Activated CD4-positive, alpha-beta T cell treated with anti-CD3 and anti-CD28 coated beads, Interleukin-2, amount 50 U/mL, for 4 hours (primary cell): Measurements from ENCODE around the gene RABEP1.
"Not testable (repeated sequence)": the region's sequence is repeated elsewhere in the genome, so short reads cannot be mapped to it uniquely, and the experiment has no call there.

Source experiments
- DNase-seq, 2 experiments: peaks; one replicate each; pipeline ENCODE4 v3.0.0-alpha.2; 2020

Gene RABEP1

GRCh38 chr17:5422505-5422904, 140.4 kb downstream of the RABEP1 start:
- DNase-seq: no peak

- no peak for DNase-seq
Measured at GRCh38 chr17:5424909-5425308, 142.8 kb downstream of the RABEP1 start.

- DNase-seq: no peak
Measured at GRCh38 chr17:5425826-5426225, 143.7 kb downstream of the RABEP1 start.

DNA sequence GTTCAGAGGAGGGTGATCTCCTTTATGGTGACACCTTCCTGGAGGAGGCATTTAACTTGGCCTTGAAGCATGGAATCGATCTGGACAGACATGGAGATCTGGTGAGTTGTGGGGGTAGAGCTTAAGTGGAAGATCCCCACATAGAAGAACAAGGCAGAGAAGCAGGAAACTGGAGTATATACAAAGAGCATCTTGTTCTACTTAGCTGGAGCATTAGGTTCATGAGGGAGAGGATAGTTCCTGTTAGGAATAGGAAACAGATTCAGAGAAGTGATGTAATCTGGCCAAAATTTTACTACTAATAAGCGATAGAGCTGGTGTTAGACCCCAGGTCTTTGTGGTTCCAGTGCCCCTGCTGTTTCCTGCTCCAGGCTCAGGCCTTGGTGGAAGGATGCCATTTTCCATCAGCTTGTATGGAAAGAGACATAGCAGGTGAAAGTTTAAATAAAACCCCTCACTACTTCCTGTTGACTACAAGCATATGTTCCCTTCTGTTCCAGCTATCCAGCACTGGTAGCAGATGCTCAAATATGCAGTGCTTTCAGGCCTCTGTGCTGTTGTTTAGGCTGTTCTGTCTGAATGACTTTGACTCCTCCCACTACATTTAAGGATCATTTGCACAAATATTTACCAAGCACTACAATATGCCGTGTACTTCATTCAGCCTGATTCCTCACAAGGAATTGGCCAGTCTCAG, 147.3 kb downstream of the RABEP1 start:
- DNase-seq: no peak

- no peak for DNase-seq
Measured at GRCh38 chr17:5430413-5430999, 148.4 kb downstream of the RABEP1 start.

GRCh38 chr17:5431234-5431633, 149.2 kb downstream of the RABEP1 start:
- not testable (repeated sequence) for DNase-seq

- no peak for DNase-seq
Measured at GRCh38 chr17:5431949-5432556, 150.0 kb downstream of the RABEP1 start.

- no peak for DNase-seq
Measured at GRCh38 chr17:5434984-5435383, 152.9 kb downstream of the RABEP1 start.
